Astrocyte of the hippocampus (primary cell): ENCODE results near the gene FEV.
"Not testable (repeated sequence)": the region's sequence is repeated elsewhere in the genome, so short reads cannot be mapped to it uniquely, and the experiment has no call there.

Experiments
- DNase-seq: peaks from one replicate; pipeline ENCODE4 v3.0.0; 2011; ENCODE audit warnings: low read depth, low spot score

FEV gene

DNA sequence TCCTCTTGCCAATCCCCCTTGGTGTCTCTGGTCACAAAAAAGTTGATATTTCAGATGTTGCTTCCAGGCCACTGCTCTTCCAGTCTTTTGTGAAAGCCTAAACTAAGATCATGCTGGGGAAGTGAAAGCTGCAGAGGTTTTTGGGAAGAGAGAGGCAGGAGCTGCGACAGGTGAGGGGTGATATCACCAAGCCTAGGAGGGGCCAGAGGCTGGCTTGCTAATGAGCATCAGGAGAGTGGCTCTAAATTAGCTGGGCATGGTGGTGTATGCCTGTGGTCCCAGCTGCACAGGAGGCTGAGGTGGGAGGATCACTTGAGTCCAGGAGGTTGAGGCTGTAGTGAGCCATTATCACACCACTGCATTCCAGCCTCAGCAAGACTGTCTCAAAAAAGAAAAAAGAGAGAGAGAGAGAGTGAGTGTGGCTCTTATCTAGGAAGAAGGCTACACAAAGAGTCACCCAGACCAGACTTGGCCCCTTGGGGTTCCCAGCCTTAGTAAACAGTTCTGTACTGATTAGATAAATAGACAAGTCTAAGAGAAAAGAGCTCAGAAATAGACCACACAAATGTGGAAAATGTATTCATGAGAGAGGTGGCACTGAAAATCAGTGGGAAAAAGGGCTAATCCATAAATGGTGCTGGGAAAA, 40.1 kb downstream of the FEV start:
- DNase-seq, result no peak

DNA sequence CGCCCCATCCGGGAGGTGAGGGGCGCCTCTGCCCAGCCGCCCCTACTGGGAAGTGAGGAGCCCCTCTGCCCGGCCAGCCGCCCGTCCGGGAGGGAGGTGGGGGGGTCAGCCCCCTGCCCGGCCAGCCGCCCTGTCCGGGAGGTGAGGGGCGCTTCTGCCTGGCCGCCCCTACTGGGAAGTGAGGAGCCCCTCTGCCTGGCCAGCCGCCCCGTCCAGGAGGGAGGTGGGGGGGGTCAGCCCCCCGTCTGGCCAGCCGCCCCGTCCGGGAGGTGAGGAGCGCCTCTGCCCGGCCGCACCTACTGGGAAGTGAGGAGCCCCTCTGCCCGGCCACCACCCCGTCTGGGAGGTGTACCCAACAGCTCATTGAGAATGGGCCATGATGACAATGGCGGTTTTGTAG, 53.2 kb downstream of the FEV start:
- DNase-seq, result not testable (repeated sequence)
